NCI-H345 (cell line): ENCODE data around the gene KLF16.

ENCODE experiments used
- DNase-seq: peaks from one replicate; lab custom pipeline; 2025; lab: John Stamatoyannopoulos, UW

The KLF16 gene

DNA sequence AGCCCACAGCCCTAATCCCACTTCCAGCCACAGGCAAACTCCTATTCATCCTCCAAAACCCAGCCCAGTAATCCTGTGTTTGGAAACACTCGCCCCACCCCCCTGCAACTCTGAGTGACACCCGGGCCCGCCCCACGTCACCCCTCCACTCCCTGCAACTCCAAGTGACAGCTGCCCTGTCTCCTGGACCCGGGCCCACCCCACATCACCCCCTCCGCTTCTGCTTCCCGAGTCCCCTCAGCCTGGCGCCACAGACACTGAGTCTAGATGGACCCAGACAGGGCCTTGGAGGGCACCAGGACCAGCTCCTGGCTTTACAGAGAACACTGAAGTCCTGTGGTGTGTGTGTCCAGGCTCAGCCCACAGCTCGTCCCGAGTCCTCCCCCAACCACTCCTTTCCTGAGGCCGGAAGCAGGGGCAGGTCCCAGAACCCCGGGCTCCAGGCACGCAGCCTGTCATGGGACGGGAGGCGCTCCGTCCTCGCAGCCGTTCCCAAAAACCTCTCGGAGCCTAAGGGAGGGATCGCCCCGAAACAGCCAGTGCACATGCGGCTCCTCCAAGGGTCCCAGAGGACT lies 22.8 kb downstream of the KLF16 start:
- no peak for DNase-seq

DNA sequence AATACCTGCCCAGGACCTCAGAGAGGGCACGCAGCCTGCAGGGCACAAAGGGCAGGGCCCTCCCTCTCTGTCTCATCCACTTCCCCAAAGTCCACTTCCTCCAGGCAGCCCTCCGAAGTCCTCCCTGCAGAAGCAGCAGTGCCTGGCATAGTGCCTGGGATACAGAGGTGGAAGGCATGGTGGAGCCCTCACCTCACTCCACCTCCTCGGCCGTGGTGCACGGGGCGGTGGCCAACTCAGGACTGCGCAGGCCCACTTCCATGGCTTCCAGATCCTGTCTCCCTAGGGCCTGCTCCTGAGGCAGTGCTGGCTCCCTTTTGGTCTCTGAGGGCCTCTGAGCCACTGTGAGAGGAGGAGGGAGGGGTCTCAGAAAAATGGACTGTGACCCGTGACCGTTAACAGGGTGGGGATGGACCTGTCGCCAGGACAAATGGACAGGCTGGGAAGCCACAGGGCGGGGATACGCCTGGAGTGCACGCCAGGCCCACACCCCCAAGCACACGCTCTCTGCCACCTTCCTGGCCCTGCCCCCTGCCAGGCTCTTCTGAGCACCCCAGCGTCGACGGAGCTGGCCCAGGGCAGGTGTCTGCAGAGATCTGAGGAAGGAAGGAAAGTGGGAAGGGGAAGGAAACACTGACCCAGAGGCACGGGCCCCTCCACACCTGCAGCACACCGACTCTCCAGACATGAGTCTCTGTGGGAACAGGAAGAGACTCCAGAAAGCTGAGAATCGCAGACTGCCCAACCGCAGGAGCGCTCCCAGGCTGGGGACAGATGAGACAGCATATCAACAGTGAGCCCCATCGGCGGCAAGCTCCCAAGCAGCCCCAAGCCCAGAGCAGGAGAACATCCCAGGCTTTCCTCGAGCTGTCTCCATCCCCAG lies 23.5 kb downstream of the KLF16 start:
- no peak for DNase-seq

DNA sequence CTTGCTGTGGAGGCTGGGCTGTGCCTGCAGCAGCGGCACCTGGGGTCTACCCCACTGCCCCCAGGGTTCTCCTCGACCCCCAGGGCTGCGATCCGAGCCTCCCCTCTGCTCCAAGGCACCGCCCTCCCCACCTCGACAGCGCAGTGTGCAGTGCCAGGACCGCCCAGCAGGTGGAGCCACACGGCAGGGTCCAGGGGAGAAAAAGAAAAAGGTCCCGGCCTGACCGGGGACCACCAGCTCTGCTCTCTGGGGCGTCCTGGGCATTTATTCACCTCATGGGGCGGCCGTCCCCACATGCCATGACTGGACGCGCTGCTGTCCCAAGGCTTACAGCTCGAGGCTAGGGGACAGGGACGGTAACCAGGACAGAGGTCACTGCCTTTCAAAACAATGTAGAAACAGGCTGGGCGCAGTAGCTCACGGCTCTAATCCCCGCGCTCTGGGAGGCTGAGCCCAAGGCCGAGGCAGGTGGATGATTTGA lies 25.7 kb downstream of the KLF16 start:
- DNase-seq: peak; percentile 9

DNA sequence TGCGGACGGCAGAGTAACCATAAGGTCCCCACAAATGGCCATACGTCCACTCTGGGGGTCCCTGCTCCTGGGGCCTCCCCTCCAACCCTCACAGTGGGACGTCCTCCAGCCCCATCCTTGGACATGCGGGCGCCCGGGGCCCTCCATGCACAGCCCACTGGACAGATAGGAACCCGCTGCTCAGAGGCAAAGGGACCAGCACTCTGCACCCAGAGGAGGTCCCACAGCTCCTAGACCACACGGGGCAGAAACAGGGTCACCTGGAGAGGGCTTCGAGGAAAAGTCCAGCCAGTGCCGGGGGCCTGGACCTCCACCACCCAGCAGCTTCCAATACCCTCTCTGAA lies 26.2 kb downstream of the KLF16 start:
- DNase-seq: no peak

DNA sequence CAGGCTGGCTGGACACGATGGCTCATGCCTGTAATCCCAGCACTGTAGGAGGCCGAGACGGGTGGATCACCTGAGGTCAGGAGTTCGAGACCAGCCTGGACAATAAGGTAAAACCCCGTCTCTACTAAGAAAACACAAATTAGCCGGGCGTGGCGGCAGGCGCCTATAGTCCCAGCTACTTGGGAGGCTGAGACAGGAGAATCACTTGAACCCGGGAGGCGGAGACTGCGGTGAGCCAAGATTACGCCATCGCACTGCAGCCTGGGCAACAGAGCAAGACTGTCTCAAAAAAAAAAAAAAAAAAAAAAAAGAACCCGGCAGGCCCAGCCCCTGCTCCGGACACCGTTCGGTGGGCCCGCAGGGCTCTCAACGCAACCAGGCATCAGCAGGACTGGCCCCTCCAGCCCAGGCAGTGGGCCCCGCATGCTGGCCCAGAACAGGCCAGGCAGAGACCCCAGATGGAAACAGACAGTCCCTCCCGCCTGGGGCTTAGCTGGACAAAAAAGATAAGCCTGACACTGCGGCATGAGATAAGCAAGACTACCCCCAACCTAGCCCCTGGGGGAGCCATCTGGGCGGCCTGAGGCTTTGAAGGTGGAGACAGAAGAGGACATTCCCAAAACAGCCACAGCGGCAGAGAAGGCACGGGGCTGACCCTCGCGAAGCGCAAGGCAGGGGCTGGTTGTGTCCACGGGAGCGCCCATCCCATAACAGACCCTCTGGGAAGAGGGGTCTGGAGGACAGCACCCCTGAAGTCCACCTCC lies 26.7 kb downstream of the KLF16 start:
- DNase-seq: no peak

DNA sequence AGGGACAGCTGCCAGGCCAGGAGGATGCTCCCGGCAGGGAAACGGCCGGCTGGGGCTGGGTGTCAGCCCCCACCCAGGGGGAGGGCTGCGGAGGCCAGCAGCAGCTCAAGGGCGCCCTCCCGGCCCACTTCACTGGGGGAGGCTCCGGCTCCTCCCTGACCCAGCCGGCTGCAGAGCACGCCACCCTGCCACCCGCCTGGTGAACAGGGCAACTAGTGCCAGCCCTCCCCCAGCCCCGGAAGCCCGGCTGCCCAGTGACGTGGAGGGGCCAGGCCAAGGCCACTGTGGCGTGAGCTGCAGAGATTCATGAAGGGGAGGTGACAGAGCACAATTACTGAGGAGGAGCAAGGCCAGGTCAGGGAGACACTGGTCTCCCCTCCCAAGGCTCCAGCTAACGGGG lies 29.8 kb downstream of the KLF16 start:
- DNase-seq: no peak

DNA sequence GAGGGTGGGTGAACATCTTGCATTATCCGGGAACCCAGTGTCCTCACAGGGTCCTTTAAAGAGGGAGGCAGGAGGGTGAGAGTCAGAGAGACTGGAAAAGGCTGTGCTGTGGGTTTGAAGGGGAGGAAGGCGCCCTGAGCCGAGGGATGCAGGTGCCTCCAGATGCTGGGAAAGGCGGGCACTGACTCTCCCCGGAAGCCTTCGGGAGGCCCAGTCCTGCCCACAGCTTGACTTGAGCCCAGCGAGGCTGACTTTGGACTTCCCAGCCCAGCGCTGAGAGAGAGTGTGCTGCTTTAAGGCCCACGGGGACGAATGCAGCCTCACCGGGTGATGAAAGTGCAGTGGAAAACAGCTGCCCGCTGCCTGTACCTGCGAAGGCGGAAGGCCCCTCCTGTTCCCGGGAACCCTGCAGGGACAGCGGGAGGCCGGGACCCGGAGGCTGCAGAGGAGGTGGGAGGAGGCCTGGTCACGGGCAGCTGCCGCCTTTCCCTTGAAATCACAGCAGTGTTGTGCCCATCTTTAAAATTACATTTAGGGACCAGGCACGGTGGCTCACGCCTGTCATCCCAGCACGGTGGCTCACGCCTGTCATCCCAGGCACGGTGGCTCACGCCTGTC lies 31.2 kb downstream of the KLF16 start:
- DNase-seq: no peak

DNA sequence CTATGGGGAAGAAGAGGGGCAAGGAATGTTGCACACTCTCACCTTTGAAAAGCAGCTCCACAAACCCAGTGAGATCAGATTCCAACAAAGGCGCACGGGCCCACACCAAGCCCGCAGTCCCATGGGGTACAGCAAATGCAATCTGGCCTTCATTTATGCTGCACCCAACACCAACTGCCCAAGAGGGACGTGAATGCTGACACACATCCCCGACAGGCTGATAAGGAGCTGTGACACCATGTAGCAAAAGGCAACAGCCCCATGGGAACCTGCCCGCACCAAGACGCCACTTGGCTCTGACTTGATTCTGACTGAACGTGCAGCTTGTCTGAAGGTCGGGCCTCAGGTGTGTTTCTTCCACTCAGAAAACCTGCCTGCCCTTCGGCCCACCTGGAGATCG lies 32.4 kb downstream of the KLF16 start:
- no peak for DNase-seq

DNA sequence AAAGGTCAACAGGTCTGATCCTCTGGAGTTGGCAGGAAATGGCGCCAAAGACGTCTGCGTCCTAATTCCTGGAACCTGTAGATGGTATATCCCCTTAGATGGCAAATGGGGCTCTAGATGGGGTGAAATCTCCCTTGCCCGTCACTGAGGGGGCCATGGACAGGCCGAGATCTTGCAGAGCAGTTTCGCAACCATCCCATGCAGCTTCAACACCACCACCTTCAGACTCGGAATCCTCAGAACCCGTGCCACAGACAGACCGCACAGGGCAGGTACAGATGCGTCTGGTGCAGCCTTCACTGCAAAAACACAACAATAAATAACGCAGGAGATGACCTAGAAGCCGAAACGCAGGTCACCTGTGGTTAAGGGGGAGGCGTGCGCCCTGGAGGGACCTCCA lies 32.8 kb downstream of the KLF16 start:
- no peak for DNase-seq

DNA sequence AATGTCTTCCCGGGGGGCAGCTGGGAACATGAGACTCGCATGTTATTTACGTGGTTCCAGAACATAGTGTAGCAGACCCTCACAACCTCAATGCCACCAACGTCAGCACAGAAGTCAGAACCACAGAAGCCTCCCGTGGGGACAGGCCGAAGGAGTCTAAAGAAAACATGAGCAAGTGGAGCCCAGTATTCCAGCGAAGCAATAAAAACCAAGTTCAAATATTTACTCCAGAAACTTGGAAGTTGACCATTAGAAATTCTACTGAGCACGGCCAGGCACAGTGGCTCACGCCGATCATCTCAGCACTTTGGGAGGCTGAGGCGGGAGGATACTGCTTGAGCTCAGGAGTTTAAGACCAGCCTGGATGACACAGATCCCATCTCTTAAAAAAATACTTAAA lies 33.4 kb downstream of the KLF16 start:
- no peak for DNase-seq

DNA sequence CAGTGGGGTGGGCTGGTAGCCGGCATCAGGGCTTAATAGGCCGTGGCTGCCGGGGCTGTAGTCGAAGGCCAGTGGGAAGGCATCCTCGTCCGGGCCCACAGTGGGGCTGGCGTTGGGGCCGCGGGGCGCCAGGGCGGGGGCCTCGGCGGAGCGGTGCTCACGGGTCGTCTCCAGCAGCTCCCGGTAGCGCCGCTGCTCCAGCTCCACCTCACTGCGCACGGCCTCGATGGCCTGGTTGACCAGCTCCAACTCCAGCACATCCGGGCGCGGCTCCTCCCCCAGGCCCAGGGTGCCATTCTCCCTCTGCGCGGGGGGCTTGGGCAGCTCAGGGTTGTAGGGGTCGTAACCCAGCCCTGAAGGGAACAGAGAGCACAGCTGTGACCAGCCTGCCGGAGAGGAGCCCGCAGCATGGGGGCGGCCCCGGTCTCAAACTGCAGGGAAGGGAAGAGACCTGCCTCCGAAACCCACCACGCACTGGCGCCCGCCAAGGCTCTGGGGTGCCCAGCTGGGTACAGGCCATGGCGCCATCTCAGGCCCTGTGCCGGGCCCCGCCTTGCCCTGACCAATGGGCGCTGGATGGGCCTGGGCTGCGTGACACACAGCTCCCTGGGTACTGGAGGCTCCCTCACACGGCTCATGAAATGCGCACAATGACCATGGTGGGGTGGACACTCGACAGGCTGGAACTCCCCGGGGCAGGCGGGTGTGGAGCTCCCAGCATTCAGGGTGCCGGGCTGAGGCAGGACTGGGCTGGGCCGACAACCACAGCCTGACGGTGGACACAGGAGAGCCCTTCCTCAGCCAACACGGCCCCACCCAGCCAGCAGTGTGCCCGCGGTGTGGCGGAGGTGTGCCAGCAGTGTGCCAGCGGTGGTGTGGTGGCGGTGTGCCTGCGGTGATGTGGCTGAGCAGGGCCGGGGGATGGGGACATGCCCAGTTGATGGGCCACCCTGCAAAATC lies 34.8 kb downstream of the KLF16 start:
- no peak for DNase-seq

DNA sequence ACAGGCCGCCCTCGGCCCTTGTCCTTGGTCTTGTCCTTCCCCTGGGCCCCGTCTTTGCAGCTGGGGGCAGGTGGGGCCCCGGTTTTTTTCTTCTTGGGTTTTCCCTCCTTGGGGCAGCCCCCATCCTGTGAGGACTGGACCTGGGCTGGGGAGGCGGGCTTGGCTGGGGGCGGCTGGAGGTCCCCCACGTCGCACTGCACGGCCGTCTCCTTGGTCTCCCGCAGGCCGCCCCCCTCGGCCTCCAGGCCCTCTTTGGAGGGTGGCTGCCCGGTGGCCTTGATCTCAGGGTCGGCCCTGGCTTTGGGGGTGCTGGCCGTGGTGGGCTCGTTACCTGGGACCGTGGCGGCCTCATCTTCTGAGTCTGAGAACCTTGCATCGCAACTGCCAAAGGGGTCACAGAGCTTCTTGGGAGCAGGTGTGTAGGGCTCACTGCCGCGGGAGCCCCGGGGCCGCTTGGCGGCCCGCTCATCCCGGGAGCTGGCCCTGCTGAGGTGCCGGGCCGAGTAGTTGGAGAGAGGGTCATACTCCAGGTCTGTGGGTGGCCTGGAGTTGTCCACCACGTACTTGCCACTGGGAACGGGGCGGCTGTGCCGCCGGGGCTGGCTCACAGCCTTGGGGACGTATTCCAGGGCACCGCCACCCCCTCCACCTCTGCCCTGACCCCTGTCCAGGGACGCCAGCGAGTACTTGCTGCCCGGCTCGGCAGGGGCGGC lies 35.7 kb downstream of the KLF16 start:
- DNase-seq: no peak

DNA sequence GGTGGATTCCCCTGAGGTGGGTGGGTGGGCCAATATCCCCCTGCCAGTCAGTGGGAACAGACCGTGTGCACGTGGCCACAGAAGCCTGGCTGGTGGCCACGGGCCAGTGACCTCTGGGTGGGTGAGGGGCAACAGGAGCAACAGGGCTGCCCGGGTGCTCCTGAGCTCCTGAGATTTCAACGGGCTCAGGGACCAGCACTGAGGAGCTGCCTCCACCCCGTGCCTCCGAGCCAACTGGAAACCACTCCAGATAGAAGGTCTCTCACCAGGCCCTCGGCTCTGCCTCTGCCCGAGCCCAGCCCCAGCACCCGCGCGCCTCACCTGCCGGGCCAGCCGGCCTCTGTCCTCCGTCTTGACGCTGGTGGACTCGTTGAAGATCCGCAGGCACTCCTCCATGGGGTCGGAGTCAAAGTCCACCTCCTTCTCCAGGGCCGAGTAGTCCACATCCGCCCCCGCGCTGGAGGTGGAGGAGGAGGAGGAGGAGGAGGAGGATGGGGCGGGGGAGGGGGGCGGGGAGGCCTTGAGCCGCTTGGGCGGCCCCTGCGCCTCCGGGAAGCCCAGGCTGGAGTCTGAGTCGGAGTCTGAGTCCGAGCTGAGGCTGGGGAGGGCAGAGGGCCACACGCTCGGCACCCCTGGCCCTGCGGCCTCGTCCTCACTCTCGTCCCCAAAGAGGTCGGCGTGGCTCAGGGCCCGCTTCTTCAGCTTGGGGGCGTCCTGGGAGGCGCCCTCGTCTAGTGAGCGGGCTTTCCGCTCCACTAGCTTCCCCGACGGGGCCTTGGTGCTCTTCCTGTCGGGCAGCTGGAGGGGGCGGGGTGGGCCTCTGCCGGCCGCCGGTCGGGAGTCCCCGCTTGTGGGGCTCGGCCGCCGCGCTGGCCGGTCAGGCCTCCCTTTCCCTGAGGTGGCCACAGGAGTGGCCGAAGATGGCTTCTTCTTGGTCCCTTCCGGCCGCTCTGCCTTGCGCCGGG lies 36.5 kb downstream of the KLF16 start:
- no peak for DNase-seq

DNA sequence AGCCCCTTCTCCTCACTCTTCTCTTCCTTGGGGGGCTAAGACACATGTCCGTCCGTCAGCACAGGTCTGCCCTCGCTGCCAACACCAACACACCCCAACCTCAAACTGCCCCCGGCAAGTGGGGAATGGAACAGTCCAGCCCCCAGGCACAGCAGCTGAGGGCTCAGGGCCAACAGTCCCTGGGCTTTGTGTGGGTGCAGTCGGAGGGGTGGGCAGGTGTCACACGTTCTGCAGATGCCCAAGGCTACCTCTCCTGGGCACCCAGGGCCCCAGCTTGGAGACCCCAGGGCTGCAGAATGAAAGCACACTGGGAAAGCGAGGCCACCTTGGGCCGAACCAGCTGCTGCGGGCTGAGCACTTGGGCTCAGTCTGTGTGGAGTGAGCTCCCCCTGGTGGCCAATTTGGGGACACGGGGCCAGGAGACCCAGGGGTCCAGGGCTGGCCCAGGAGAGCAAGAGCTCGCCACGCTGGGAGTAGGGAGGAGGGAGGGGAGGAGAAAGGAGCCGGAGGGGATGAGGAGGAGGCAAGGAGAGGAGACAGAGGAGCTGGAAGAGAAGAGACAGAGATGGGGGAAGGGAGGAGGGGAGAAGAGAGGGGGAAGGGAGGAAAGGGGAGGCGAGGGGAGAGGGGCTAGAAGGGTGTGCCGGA lies 37.3 kb downstream of the KLF16 start:
- DNase-seq: peak; percentile 67

DNA sequence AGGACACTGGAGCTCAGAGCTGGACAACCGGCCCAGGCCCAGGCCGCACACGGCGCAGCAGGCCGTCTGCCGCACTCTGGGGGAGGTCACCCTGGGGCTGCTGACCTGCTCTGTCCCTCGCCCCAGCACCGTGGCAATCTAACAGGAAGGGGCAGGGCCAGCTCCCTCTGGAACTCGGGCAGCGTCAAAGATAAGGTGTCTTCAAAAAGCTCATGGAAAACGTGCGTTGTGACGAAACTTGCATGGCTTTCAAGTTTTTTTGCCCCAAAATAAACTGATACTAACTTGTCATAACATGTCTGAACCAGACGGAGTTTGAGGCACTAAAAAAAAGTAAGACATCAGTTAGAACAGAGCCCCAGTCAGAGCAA lies 39.1 kb downstream of the KLF16 start:
- no peak for DNase-seq

DNA sequence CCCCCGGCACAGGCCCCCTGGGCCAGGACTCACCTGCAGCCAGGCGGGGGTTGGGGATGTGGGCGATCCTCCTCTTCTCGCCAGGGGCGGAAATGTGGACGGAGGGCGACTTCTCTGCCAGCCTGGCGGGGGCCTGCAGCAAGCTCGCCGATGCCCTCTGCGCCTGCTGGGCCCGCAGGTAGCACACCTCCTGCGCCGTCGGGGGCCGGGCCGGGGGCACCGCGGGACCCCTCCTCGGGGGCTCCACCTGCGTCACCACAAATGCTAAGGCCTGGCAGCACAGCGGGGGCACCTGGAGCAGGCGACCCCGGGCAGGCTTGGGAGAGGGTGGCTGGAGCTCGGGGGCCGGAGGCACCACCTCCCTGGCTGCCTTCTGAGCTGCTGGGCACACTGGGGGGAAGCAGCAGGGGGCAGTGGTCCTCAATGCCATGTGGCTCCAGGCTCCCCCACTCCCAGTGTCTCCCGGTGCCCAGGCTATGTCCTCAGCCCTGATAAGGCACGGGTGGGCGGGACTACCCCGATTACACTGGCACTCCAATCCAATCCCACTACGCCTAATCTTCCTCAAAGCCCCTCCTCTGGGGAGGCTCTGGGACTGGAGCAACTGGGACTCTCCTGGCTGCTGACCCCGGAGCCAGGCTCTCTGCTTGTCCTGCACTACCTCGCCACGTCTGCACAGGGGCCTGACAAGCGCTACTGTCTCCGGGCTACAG lies 39.7 kb downstream of the KLF16 start:
- no peak for DNase-seq

DNA sequence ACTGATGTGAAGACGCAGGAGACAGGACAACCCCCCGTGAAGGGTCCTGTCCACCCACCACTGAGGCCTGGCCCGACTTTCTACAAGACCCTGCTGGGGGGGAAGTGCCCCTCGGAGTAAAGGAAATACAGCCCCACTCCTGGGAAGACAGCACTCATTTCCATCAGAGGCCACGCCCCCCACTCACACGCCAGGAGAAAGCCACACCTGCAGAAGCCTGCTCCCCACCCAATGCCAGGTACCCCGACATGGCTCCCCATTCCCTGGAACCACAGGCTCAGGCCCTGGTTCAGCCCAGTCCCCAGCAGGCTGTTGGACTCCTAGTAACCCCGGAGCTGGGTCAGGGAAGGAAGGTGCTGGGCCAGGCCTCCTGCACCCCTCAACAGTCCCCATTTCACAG lies 40.4 kb downstream of the KLF16 start:
- DNase-seq: no peak

DNA sequence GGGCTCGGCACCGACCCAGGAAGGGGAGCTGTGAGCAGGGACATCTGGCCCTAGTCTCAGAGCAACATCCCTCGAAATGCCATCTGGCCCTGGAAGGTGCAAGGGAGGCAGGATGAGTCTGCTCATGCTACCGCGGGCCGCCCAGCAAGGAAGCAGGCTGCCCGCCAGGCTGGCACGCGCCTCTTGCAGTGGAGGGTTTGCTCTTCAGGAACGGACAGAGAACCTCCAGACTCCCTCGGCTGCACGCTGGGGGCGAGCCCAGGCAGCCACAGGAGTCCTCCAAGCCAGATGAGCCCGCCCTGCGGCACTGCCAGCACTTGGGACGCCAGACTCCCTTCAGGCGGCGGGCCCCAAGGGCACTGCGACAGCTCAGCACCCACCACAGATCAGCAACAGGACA lies 41.2 kb downstream of the KLF16 start:
- no peak for DNase-seq
